OCI-LY7 (cell line): Measurements from ENCODE around the gene USP44. TPM values are rescaled to one million over a fixed set of nuclear protein-coding genes. Genes with fewer than 3 reads are reported as not detected.

Experiments used
- BruUV-seq: library from RNA; stranded (reverse); fragments of 400-500 nt; replicated peaks from 2 replicates; lab custom pipeline; 2021; lab: Mats Ljungman, UMichigan
- CTCF ChIA-PET: fragments of 300-600 bp; sonication (Branson Sonifier 250); formaldehyde crosslinking; loops from one replicate; lab custom pipeline; 2022; ENCODE audit warnings: antibody characterized with exemption; ENCODE audit not compliant: unreplicated experiment; lab: Charles Lee
- POLR2A ChIA-PET: fragments of 300-600 bp; sonication (Branson Sonifier 250); formaldehyde crosslinking; loops from one replicate; lab custom pipeline; 2022; ENCODE audit warnings: antibody characterized with exemption; lab: Charles Lee
- DNase-seq: peaks from one replicate; pipeline ENCODE4 v3.0.0-alpha.2; 2015; ENCODE audit warnings: low spot score
- H2AFZ ChIP-seq: fragments of 200-600 bp; sonication (generic), shearing (Covaris generic); 2 replicates; pipeline ENCODE4 v1.6.1; 2014; ENCODE audit warnings: mild to moderate bottlenecking, antibody characterized with exemption, low read length, moderate library complexity
- H3K27ac ChIP-seq: fragments of 200-600 bp; sonication (generic); 2 replicates; pipeline ENCODE4 v1.5.1; 2014; ENCODE audit warnings: mixed run types, low read depth, mild to moderate bottlenecking, moderate library complexity, low read length, inconsistent platforms; ENCODE audit not compliant: poor library complexity, severe bottlenecking
- H3K36me3 ChIP-seq: fragments of 200-600 bp; sonication (generic); 2 replicates; pipeline ENCODE4 v1.6.1; 2014; ENCODE audit warnings: mild to moderate bottlenecking, antibody characterized with exemption, low read length, moderate library complexity, mixed read lengths; ENCODE audit not compliant: insufficient read depth
- H3K4me1 ChIP-seq: fragments of 200-600 bp; sonication (generic); 2 replicates; pipeline ENCODE4 v1.5.1; 2014; ENCODE audit warnings: mild to moderate bottlenecking, low read length; ENCODE audit not compliant: insufficient read depth, poor library complexity, severe bottlenecking
- H3K4me2 ChIP-seq: fragments of 200-600 bp; sonication (generic); 2 replicates; pipeline ENCODE4 v1.6.1; 2014; ENCODE audit warnings: mild to moderate bottlenecking, low read length
- H3K4me3 ChIP-seq: fragments of 200-600 bp; sonication (generic); 2 replicates; pipeline ENCODE4 v1.5.1; 2014; ENCODE audit warnings: mild to moderate bottlenecking, low read depth, low read length; ENCODE audit not compliant: poor library complexity, severe bottlenecking
- H3K79me2 ChIP-seq: fragments of 200-600 bp; sonication (generic); 2 replicates; pipeline ENCODE4 v1.6.1; 2016; ENCODE audit warnings: low read depth, mild to moderate bottlenecking, low read length, moderate library complexity, mixed read lengths; ENCODE audit not compliant: insufficient read depth
- H3K9me2 ChIP-seq: fragments of 200-600 bp; sonication (generic); 2 replicates; pipeline ENCODE4 v1.6.1; 2016; ENCODE audit warnings: mild to moderate bottlenecking, low read length, mixed read lengths; ENCODE audit not compliant: insufficient read depth
- H3K9me3 ChIP-seq: fragments of 200-600 bp; sonication (generic); 2 replicates; pipeline ENCODE4 v1.6.1; 2014; ENCODE audit warnings: mild to moderate bottlenecking, mixed run types, low read length, mixed read lengths
- H4K20me1 ChIP-seq: fragments of 200-600 bp; sonication (generic); 2 replicates; pipeline ENCODE4 v1.6.1; 2014; ENCODE audit warnings: mild to moderate bottlenecking, antibody characterized with exemption, low read length, moderate library complexity, mixed read lengths; ENCODE audit not compliant: insufficient read depth
- EZH2phosphoT487 ChIP-seq: fragments of 200-600 bp; sonication (generic); IDR thresholded peaks from 2 replicates; pipeline ENCODE4 v1.6.1; 2018; ENCODE audit warnings: low read depth, borderline replicate concordance, mild to moderate bottlenecking, mixed run types, antibody characterized with exemption, low read length, moderate library complexity, mixed read lengths
- intact Hi-C: fragments of 100-400 bp; cut with micrococcal nuclease; formaldehyde crosslinking; loops from one replicate; pipeline ENCODE4 v1.10.0; 2022; ENCODE audit not compliant: unreplicated experiment
- total RNA-seq, 2 experiments: library from RNA; depleted of rRNA in 1 of 2; stranded (reverse); fragments of >200 nt in 1 of 2; shearing (Covaris generic) in 1 of 2; gene quantifications; 2 replicates each; pipeline ENCODE4 v1.2.3, GENCODE V29; 2014 to 2022
- TF ChIP-seq, protein P1 (sequence below): fragments of 200-600 bp; sonication (generic); conservative IDR thresholded peaks from 2 replicates; pipeline ENCODE4 v1.5.1; 2014; ENCODE audit warnings: mild to moderate bottlenecking, antibody characterized with exemption, low read length, moderate library complexity, mixed read lengths

Gene USP44
- total RNA-seq, 2 experiments from 2014 or later = 3.4 to 8.6 TPM

DNA sequence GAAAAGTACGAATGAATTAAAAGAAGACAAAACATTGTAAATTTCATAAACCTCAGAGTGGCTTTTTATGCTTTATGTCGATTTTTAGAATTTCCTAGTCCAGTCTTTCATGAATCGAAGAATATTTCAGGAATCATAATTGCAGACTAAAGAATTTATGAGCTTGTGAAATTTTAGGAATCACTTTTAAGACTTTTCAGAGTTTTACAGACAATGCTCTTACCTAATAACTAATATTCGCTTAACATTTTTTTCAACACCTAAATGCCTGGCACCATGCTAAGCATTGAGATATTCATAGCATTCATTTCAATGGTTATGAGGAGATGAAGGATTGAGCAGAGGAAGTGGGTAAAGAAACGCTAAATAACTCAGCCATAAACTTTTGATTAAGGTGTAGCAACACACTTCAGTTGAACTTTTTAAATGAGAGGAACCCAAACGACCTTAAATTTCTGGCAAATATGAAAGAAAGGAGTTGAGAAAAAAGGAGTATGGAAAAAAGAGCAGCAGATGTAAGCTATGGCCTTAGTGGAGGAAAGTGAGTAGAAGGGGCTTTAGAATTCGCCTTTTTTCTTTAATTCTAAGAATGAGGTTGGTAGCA, 739 bp upstream of the USP44 start:
- no peaks in the 10 kb centered on the region for H3K36me3 ChIP-seq
- TF ChIP-seq EZH2phosphoT487 = no peak
- TF ChIP-seq, protein P1, sequence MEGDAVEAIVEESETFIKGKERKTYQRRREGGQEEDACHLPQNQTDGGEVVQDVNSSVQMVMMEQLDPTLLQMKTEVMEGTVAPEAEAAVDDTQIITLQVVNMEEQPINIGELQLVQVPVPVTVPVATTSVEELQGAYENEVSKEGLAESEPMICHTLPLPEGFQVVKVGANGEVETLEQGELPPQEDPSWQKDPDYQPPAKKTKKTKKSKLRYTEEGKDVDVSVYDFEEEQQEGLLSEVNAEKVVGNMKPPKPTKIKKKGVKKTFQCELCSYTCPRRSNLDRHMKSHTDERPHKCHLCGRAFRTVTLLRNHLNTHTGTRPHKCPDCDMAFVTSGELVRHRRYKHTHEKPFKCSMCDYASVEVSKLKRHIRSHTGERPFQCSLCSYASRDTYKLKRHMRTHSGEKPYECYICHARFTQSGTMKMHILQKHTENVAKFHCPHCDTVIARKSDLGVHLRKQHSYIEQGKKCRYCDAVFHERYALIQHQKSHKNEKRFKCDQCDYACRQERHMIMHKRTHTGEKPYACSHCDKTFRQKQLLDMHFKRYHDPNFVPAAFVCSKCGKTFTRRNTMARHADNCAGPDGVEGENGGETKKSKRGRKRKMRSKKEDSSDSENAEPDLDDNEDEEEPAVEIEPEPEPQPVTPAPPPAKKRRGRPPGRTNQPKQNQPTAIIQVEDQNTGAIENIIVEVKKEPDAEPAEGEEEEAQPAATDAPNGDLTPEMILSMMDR = no peak
- BruUV-seq = no TSS peak
- H3K79me2 ChIP-seq = 0 out of 2 replicates have a peak, but pooled peaks cover 4% of the 10 kb centered on the region
- peak overlapping the region; percentile 72 for H2AFZ ChIP-seq
- H3K4me1 ChIP-seq = peaks cover 27% of the 10 kb centered on the region
- H4K20me1 ChIP-seq = no peaks in the 10 kb centered on the region
- H3K4me3 ChIP-seq = no peak overlapping the region
- DNase-seq = no peak
- peaks cover 9% of the 10 kb centered on the region for H3K9me3 ChIP-seq
- ChIA-PET CTCF (no interaction called here), POLR2A (interaction anchor here (0.6 kb wide), 2 partner anchors 15 to 209 kb away, joined by 3 to 7 read pairs; no protein-coding TSS in a partner anchor)
- no peak overlapping the region for H3K27ac ChIP-seq
- peak overlapping the region; percentile 34 for H3K4me2 ChIP-seq
- H3K9me2 ChIP-seq = no peaks in the 10 kb centered on the region
- intact Hi-C loops = no loop called here

DNA sequence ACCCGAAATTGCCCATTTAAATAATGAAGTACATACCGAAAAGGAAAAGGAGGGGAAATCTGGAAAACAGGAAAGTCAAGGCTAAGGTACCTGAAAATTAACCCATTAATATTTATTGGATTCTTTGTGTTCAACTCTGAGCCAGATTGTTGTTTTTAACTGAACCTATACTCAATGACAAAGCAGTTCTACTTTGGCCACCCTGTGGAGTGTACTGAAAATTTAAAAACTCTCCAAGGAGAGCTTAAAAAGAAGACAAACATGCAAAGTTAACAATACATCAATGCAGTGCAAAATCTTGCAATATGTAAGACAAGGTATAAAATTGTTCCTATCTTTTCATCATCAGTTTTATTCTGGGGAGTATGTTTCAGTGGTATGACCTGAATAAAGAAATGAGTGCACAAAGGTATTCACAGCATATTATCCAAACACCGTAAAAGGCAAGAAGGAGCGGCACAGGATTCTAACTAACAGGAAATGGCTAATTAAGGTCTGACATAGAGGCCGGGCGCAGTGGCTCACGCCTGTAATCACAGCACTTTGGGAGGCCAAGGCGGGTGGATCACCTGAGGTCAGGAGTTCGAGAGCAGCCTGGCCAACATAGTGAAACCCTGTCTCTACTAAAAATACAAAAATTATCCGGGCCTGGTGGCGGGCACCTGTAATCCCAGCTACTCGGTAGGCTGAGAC, 1.7 kb downstream of the USP44 start:
- H3K4me3 ChIP-seq = no peak overlapping the region
- TF ChIP-seq, protein P1 = no peak
- TF ChIP-seq EZH2phosphoT487 = no peak
- no peak overlapping the region; the same call in 1 of the 2 replicates for H2AFZ ChIP-seq
- H3K4me2 ChIP-seq = no peak overlapping the region
- H3K27ac ChIP-seq = no peak overlapping the region
- peaks cover 31% of the 10 kb centered on the region for H3K4me1 ChIP-seq
- POLR2A ChIA-PET = interaction anchor here (0.7 kb wide), 2 partner anchors 137 to 215 kb away, joined by 5 read pairs; no protein-coding TSS in a partner anchor
- no TSS peak for BruUV-seq
- H3K79me2 ChIP-seq = 0 out of 2 replicates have a peak, but pooled peaks cover 9% of the 10 kb centered on the region
- no peaks in the 10 kb centered on the region for H4K20me1 ChIP-seq
- no peaks in the 10 kb centered on the region for H3K36me3 ChIP-seq
- DNase-seq = no peak
- H3K9me3 ChIP-seq = peaks cover 9% of the 10 kb centered on the region
- no peaks in the 10 kb centered on the region for H3K9me2 ChIP-seq
- intact Hi-C loops = no loop called here
- CTCF ChIA-PET = no interaction called here
